K562 (cell line): ENCODE measurements around the gene LACTB. TPM values are rescaled to one million over a fixed set of nuclear protein-coding genes. Genes with fewer than 3 reads are reported as not detected.
A peak's percentile ranks its signal among the peaks of the same experiment; 100 is the strongest.

ENCODE experiments used
- ATAC-seq: fragments of 200-7000 bp; cut with Tn5 transposase; 3 replicates; pipeline ENCODE4 v1.9.1; 2020; ENCODE audit warnings: moderate library complexity
- BruUV-seq: library from RNA; stranded (reverse); fragments of 400-500 nt; replicated peaks from 2 replicates; lab custom pipeline; 2021; lab: Mats Ljungman, UMichigan
- CTCF ChIA-PET: fragments of 300-600 bp; formaldehyde crosslinking; extraction: SDS; loops from one replicate; lab custom pipeline; 2021; ENCODE audit warnings: low intra/inter-chr PET ratio; lab: Yijun Ruan, JAX
- POLR2A ChIA-PET: fragments of 300-600, 350-650 bp; sonication (Branson Sonifier 250); formaldehyde crosslinking; extraction: SDS; loops from one replicate; lab custom pipeline; 2021; ENCODE audit warnings: antibody characterized with exemption, inconsistent platforms; lab: Yijun Ruan, JAX
- DNase-seq, 4 experiments: peaks; one replicate each; pipeline versions ENCODE4 v3.0.0 to v3.0.0-alpha.2; 2011 to 2018; ENCODE audit warnings: low spot score in 3 of 4, mixed read lengths in 3 of 4; ENCODE audit errors: extremely low read depth in 1 of 4
- FAIRE-seq: peaks from 2 replicates; lab custom pipeline; 2011; peaks lifted over from hg19 to GRCh38; lab: Jason Lieb, UNC
- H2AFZ ChIP-seq: 2 replicates; pipeline ENCODE4 v1.6.0; 2011; ENCODE audit warnings: low read depth, low read length, control low read depth, inconsistent platforms
- H3K27ac ChIP-seq: fragments of 200-600 bp; 3 replicates; pipeline ENCODE4 v1.8.0; 2011; ENCODE audit warnings: low read depth, mild to moderate bottlenecking, control low read depth, inconsistent platforms, low read length, moderate library complexity, mixed read lengths; ENCODE audit errors: extremely low read depth
- H3K27me3 ChIP-seq, 2 experiments: fragments of 300-600 bp in 1 of 2; 2 replicates in 1 of 2; 3 replicates in 1 of 2; pipeline versions ENCODE4 v1.6.0 to v1.8.0; 2011; ENCODE audit warnings: inconsistent platforms in 2 of 2, low read length in 2 of 2, mild to moderate bottlenecking in 1 of 2, mixed read lengths in 1 of 2, moderate library complexity in 1 of 2; ENCODE audit not compliant: control insufficient read depth in 2 of 2, insufficient read depth in 2 of 2
- H3K36me3 ChIP-seq: fragments of 300-600 bp; 3 replicates; pipeline ENCODE4 v1.8.0; 2011; ENCODE audit warnings: mild to moderate bottlenecking, low read length, inconsistent platforms; ENCODE audit not compliant: control insufficient read depth, insufficient read depth
- H3K4me1 ChIP-seq, 2 experiments: fragments of 200-600 bp in 1 of 2; replicated peaks in 1 of 2; 2 replicates in 1 of 2; 3 replicates in 1 of 2; pipeline versions ENCODE4 v1.5.1 to v1.8.0; 2011; ENCODE audit warnings: inconsistent platforms in 2 of 2, low read length in 2 of 2, mild to moderate bottlenecking in 1 of 2, mixed read lengths in 1 of 2, moderate library complexity in 1 of 2; ENCODE audit not compliant: control insufficient read depth in 2 of 2, insufficient read depth in 2 of 2
- H3K4me2 ChIP-seq: 2 replicates; pipeline ENCODE4 v1.6.1; 2011; ENCODE audit warnings: low read length, control low read depth, inconsistent platforms, mixed read lengths; ENCODE audit not compliant: insufficient read depth
- H3K4me3 ChIP-seq: fragments of 200-600 bp; sonication (generic), shearing (Covaris generic); 2 replicates; pipeline ENCODE4 v1.5.1; 2016; ENCODE audit warnings: control low read depth, inconsistent platforms
- H3K79me2 ChIP-seq: fragments of 200-600 bp; 3 replicates; pipeline ENCODE4 v1.8.0; 2011; ENCODE audit warnings: low read length, inconsistent platforms; ENCODE audit not compliant: control insufficient read depth, insufficient read depth
- H3K9ac ChIP-seq, 2 experiments: 2 replicates each; pipeline versions ENCODE4 v1.6.0 to v1.6.1; 2011; ENCODE audit warnings: low read depth in 2 of 2, low read length in 2 of 2, control low read depth in 1 of 2, inconsistent platforms in 1 of 2, mild to moderate bottlenecking in 1 of 2, mixed read lengths in 1 of 2; ENCODE audit not compliant: insufficient read depth in 1 of 2
- H3K9me1 ChIP-seq: one replicate; pipeline ENCODE4 v1.6.0; 2011; ENCODE audit warnings: inconsistent platforms, mild to moderate bottlenecking, low read length, moderate library complexity; ENCODE audit not compliant: control insufficient read depth, insufficient read depth
- H3K9me3 ChIP-seq: replicated peaks from 2 replicates; pipeline ENCODE4 v1.5.1; 2011; ENCODE audit warnings: low read depth, low read length, inconsistent platforms; ENCODE audit not compliant: control insufficient read depth, insufficient read depth
- H4K20me1 ChIP-seq: replicated peaks from 2 replicates; pipeline ENCODE4 v1.6.1; 2011; ENCODE audit warnings: low read length, inconsistent platforms, mixed read lengths; ENCODE audit not compliant: control insufficient read depth, insufficient read depth
- GMEB1 ChIP-seq: fragments of 250-450 bp; sonication (Bioruptor Pico); IDR thresholded peaks from 2 replicates; pipeline ENCODE4 v1.4.0; 2020; ENCODE audit warnings: mild to moderate bottlenecking
- MED1 ChIP-seq: sonication (generic); formaldehyde crosslinking; IDR thresholded peaks from 2 replicates; pipeline ENCODE4 v1.8.1; 2023; ENCODE audit warnings: missing genetic modification reagents, borderline replicate concordance
- SMAD3 ChIP-seq: fragments of 450-650 bp; formaldehyde crosslinking; conservative IDR thresholded peaks from 2 replicates; pipeline ENCODE4 v1.4.0; 2020; ENCODE audit warnings: mild to moderate bottlenecking
- STAG1 ChIP-seq: sonication (generic); formaldehyde crosslinking; IDR thresholded peaks from 2 replicates; pipeline ENCODE4 v1.5.0; 2020; ENCODE audit warnings: missing genetic modification reagents, borderline replicate concordance
- TRIM28 ChIP-seq: fragments of 450-650 bp; IDR thresholded peaks from 2 replicates; pipeline ENCODE4 v1.6.1; 2017
- ZBTB40 ChIP-seq, 2 experiments: fragments of 450-650 bp in 1 of 2; sonication (generic) in 1 of 2; formaldehyde crosslinking in 1 of 2; IDR thresholded peaks; 2 replicates each; pipeline versions ENCODE4 v1.7.1 to v1.9.0; 2016 to 2022; ENCODE audit warnings: inconsistent platforms in 1 of 2, mild to moderate bottlenecking in 1 of 2, missing genetic modification reagents in 1 of 2
- ZNF561 ChIP-seq: fragments of 450-650 bp; formaldehyde crosslinking; conservative IDR thresholded peaks from 2 replicates; pipeline ENCODE4 v1.4.0; 2020; ENCODE audit warnings: mild to moderate bottlenecking, moderate library complexity
- ZNF655 ChIP-seq: fragments of 250-450 bp; sonication (Bioruptor Pico); IDR thresholded peaks from 2 replicates; pipeline ENCODE4 v1.5.0; 2021
- ZNF717 ChIP-seq: fragments of 250-450 bp; sonication (Bioruptor Pico); IDR thresholded peaks from 2 replicates; pipeline ENCODE4 v1.5.0; 2021
- WGBS: fragments of 100-300 bp; shearing (Covaris generic); methylation state at CpG from one replicate; pipeline ENCODE4 v1.1.6; 2016; ENCODE audit warnings: low coverage, mixed read lengths; ENCODE audit not compliant: insufficient coverage; ENCODE audit errors: missing lambda C conversion rate; 5-methylcytosine and 5-hydroxymethylcytosine counted together
- in situ Hi-C: fragments of 300-500 bp; cut with MboI; formaldehyde crosslinking; loops from 4 replicates; pipeline ENCODE4 v1.15.0; 2018; ENCODE audit warnings: inconsistent platforms, mixed read lengths
- intact Hi-C: fragments of 100-400 bp; cut with micrococcal nuclease; formaldehyde crosslinking; loops from 2 replicates; pipeline ENCODE4 v1.14.2; 2022
- polyA plus RNA-seq, 8 experiments: library from polyadenylated mRNA; depleted of rRNA in 4 of 8; stranded (reverse) in 5 of 8; unstranded in 3 of 8; fragments of >200 nt; fragmentation: Nextera tagmentation in 2 of 8; fragmentation: Illumina TruSeq in 1 of 8; extraction: Ambion mirVana in 2 of 8; extraction: Trizol in 1 of 8; gene quantifications; 2 replicates each; pipeline versions ENCODE4 v1.2.1 to v1.2.3, GENCODE V29; 2011 to 2014; ENCODE audit warnings: inconsistent platforms in 1 of 8, missing spikeins in 1 of 8
- total RNA-seq, 7 experiments: library from RNA; depleted of rRNA in 6 of 7; stranded (reverse); fragments of >200 nt in 6 of 7; fragmentation: Illumina TruSeq in 2 of 7; extraction: Trizol in 2 of 7; gene quantifications; 2 replicates each; pipeline versions ENCODE4 v1.2.1 to v1.2.3, GENCODE V29; 2011 to 2021; ENCODE audit warnings: low replicate concordance in 1 of 7

Gene LACTB
- total and polyA plus RNA-seq, 9 of the 15 experiments (the other 6 are each of a cell fraction or from before 2014, with no cell fraction given), result 3.1 to 15.5 (median 9.8) TPM

- no peak for TF ChIP-seq ZNF655 (CRISPR knock-in tag)
- no peak for TF ChIP-seq GMEB1 (CRISPR knock-in tag)
- no peak for TF ChIP-seq ZNF717 (CRISPR knock-in tag)
- TF ChIP-seq ZNF561 (CRISPR knock-in tag), result no peak
- TF ChIP-seq SMAD3 (CRISPR knock-in tag), result no peak
- no peak for TF ChIP-seq STAG1
- TF ChIP-seq MED1 (CRISPR knock-in tag), result no peak
Observed at GRCh38 chr15:63084806-63085205, 36.9 kb upstream of the LACTB start (continued).

GRCh38 chr15:63085289-63085688, 36.4 kb upstream of the LACTB start:
- BruUV-seq, result no TSS peak

More at GRCh38 chr15:63085289-63085688, 36.4 kb upstream of the LACTB start:
- TF ChIP-seq TRIM28 (no peak), ZBTB40 (IDR thresholded peaks at IDR 0.05) (peak; percentile 92), ZBTB40 (CRISPR knock-in tag; IDR thresholded peaks at IDR 0.05) (peak; percentile 49; the same call in 1 of the 2 replicates)
- Histone ChIP-seq H3K27me3 (0 out of 5 replicates have a peak, but pooled peaks cover 0 to under 1% of the 10 kb centered on the region in 2 experiments), H3K9me3 (no peaks in the 10 kb centered on the region), H3K4me3 (no peak overlapping the region), H3K36me3 (no peaks in the 10 kb centered on the region), H3K9me1 (no peaks in the 10 kb centered on the region), H2AFZ (no peak overlapping the region), H3K4me1 (peaks cover 4 to 7% of the 10 kb centered on the region in 2 experiments; a peak in 3 of 5 replicates), H3K79me2 (no peaks in the 10 kb centered on the region), H3K4me2 (no peak overlapping the region), H4K20me1 (no peaks in the 10 kb centered on the region), H3K27ac (no peak overlapping the region), H3K9ac (no peak overlapping the region)
- no peak for DNase-seq
- ChIA-PET CTCF (no interaction called here), POLR2A (interaction anchor here (0.6 kb wide), 1 partner anchor 496 kb away, joined by 3 read pairs; no protein-coding TSS in a partner anchor)
- WGBS, result 26% methylated on average over 4 of the region's 4 CpGs
- no peak for FAIRE-seq
- in situ Hi-C loops, result no loop called here
- intact Hi-C loops, result no loop called here
- ATAC-seq, result no peak
